Measurements from ENCODE around the gene CNIH2.

DNA sequence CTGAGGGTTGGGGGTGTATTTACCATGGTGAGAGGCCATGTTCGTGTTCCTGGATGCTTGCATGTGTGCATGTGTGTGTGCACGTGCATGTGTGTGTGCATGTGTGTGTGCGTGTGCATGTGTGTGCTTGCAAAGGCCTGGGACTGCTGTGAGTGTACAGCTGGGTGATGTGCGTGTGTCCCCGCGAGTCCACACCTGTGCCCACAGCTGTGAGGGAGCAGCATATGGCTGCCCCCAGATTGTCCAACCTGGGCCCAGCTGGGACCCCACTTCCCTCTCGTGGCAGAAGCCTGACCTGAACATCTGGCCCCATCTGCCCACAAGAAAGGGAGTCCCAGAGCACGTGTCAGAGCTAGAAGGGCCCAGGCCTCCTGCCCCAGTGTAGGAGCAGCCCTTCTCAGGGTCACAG is 47.3 kb downstream of the CNIH2 start:
- no peak for TF ChIP-seq ZNF331 (CRISPR knock-in tag; IDR thresholded peaks at IDR 0.05)
- TF ChIP-seq, protein P1, sequence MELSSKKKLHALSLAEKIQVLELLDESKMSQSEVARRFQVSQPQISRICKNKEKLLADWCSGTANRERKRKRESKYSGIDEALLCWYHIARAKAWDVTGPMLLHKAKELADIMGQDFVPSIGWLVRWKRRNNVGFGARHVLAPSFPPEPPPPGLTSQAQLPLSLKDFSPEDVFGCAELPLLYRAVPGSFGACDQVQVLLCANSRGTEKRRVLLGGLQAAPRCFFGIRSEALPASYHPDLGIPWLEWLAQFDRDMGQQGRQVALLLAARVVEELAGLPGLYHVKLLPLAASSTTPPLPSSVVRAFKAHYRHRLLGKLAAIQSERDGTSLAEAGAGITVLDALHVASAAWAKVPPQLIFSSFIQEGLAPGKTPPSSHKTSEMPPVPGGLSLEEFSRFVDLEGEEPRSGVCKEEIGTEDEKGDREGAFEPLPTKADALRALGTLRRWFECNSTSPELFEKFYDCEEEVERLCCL (CRISPR knock-in tag; IDR thresholded peaks at IDR 0.05; ENCODE audit: borderline replicate concordance) = no peak
- no peak for TF ChIP-seq EP300 (IDR thresholded peaks at IDR 0.05; ENCODE audit: low read depth in 2 of 2, low read length in 2 of 2)
- no peak for TF ChIP-seq EP300 (CRISPR knock-in tag; IDR thresholded peaks at IDR 0.05; ENCODE audit: borderline replicate concordance)
- no peak for TF ChIP-seq ZNF768 (CRISPR knock-in tag; IDR thresholded peaks at IDR 0.05)
- TF ChIP-seq, protein P2, sequence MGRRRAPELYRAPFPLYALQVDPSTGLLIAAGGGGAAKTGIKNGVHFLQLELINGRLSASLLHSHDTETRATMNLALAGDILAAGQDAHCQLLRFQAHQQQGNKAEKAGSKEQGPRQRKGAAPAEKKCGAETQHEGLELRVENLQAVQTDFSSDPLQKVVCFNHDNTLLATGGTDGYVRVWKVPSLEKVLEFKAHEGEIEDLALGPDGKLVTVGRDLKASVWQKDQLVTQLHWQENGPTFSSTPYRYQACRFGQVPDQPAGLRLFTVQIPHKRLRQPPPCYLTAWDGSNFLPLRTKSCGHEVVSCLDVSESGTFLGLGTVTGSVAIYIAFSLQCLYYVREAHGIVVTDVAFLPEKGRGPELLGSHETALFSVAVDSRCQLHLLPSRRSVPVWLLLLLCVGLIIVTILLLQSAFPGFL (CRISPR knock-in tag; IDR thresholded peaks at IDR 0.05) = no peak
- TF ChIP-seq, protein P3, sequence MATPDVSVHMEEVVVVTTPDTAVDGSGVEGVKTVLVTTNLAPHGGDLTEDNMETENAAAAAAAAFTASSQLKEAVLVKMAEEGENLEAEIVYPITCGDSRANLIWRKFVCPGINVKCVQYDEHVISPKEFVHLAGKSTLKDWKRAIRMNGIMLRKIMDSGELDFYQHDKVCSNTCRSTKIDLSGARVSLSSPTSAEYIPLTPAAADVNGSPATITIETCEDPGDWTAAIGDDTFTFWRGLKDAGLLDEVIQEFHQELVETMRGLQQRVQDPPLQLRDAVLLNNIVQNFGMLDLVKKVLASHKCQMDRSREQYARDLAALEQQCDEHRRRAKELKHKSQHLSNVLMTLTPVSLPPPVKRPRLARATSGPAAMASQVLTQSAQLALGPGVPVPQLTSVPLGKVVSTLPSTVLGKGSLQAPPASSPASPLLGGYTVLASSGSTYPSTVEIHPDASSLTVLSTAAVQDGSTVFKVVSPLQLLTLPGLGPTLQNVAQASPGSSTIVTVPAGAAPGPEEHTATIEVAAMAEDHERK (CRISPR knock-in tag; IDR thresholded peaks at IDR 0.05; ENCODE audit: low read depth) = no peak
- TF ChIP-seq, protein P4, sequence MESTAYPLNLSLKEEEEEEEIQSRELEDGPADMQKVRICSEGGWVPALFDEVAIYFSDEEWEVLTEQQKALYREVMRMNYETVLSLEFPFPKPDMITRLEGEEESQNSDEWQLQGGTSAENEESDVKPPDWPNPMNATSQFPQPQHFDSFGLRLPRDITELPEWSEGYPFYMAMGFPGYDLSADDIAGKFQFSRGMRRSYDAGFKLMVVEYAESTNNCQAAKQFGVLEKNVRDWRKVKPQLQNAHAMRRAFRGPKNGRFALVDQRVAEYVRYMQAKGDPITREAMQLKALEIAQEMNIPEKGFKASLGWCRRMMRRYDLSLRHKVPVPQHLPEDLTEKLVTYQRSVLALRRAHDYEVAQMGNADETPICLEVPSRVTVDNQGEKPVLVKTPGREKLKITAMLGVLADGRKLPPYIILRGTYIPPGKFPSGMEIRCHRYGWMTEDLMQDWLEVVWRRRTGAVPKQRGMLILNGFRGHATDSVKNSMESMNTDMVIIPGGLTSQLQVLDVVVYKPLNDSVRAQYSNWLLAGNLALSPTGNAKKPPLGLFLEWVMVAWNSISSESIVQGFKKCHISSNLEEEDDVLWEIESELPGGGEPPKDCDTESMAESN (CRISPR knock-in tag; conservative IDR thresholded peaks at IDR 0.05) = no peak
- no peak for TF ChIP-seq KLF16 (CRISPR knock-in tag; IDR thresholded peaks at IDR 0.05)
- no peak for TF ChIP-seq TAF1 (CRISPR knock-in tag; IDR thresholded peaks at IDR 0.05)
- no peak for TF ChIP-seq GABPA (IDR thresholded peaks at IDR 0.05; ENCODE audit: low read depth, low read length)
- no peak for TF ChIP-seq GABPA (CRISPR knock-in tag; IDR thresholded peaks at IDR 0.05; ENCODE audit: low read depth)
- no peak for TF ChIP-seq ESRRA (CRISPR knock-in tag; IDR thresholded peaks at IDR 0.05; ENCODE audit: low read depth)
- TF ChIP-seq POLR2A (IDR thresholded peaks at IDR 0.05; ENCODE audit: insufficient read depth in 1 of 2, low read depth in 2 of 2, low read length in 2 of 2) = no peak
- no peak for TF ChIP-seq TP53 (CRISPR knock-in tag; conservative IDR thresholded peaks at IDR 0.05)

All from HepG2 (cell line).